Measurements from ENCODE around the gene BABAM2.
A peak's percentile ranks its signal among the peaks of the same experiment; 100 is the strongest.

The BABAM2 gene

GRCh38 chr2:28360058-28360717, 469.7 kb downstream of the BABAM2 start:
- no peak overlapping the region for H3K4me3 ChIP-seq (ENCODE audit: low read length)
- DNase-seq (ENCODE audit: low read depth) = no peak
- TF ChIP-seq CTCF (conservative IDR thresholded peaks at IDR 0.05; ENCODE audit: low read depth, low read length) = no peak

DNA sequence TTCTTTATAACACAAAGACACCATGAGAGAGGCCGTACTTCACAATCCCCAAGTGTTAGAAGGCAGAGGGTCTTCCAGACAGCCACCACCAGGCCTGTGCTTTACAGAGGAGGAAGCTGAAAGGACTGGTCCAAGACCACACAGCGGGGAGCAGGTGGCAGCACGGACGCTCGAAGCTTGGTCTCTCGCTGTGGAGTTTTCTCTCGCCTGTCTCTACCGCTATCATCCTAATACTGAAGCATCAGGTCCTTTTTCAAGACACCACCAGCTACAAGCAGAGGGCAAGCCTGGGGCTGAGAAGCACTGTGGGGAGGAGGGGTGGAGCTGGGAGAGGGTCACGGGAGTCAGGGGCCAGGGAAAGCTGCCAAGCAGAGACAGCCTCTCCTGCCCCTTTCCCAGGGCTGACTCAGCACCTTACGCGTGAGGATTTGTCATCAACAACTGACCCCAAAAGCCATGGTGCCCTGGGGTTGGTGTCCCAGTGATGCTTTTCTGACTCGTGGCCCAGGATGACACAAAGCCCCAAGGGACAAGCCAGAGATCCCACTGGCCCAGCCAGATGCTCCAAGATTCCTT, 470.3 kb downstream of the BABAM2 start:
- no peak overlapping the region for H3K4me3 ChIP-seq (ENCODE audit: low read length)
- peak; percentile 72 for DNase-seq (ENCODE audit: low read depth)
- TF ChIP-seq CTCF (conservative IDR thresholded peaks at IDR 0.05; ENCODE audit: low read depth, low read length) = no peak

- no peak for TF ChIP-seq CTCF (conservative IDR thresholded peaks at IDR 0.05; ENCODE audit: low read depth, low read length)
- no peak overlapping the region for H3K4me3 ChIP-seq (ENCODE audit: low read length)
- DNase-seq (ENCODE audit: low read depth) = no peak
Measured at GRCh38 chr2:28361991-28362710, 471.6 kb downstream of the BABAM2 start.

DNA sequence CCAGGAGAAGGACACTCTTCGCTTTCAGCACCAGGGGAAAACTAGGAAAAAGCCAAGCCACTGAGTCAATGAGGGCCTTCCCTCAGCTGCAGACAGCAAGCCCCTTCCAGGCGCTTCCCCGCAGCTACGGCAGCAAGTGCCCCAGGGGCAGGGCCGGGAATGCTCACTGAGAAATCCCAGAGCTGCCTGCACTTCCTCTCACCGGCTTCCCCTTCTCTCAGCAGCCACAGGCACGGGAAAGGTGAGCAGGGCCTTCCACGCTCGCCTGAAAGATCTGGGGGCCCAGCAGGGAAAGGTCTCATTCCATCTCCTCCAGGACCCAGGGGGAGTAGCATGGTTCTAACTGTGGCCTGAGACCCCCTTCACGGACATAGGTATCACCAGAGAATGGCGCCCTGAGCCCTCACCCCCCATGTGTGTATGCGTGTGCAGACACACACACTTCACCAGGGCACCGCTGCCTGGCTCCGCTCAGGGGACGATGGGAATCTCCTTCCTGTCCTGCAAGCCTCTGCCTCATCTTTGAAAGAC, 472.5 kb downstream of the BABAM2 start:
- H3K4me3 ChIP-seq (ENCODE audit: low read length) = no peak overlapping the region
- TF ChIP-seq CTCF (conservative IDR thresholded peaks at IDR 0.05; ENCODE audit: low read depth, low read length) = no peak
- DNase-seq (ENCODE audit: low read depth) = no peak

- no peak for DNase-seq (ENCODE audit: low read depth)
- no peak overlapping the region for H3K4me3 ChIP-seq (ENCODE audit: low read length)
- no peak for TF ChIP-seq CTCF (conservative IDR thresholded peaks at IDR 0.05; ENCODE audit: low read depth, low read length)
Measured at GRCh38 chr2:28363686-28364280, 473.3 kb downstream of the BABAM2 start.

- no peak for DNase-seq (ENCODE audit: low read depth)
Measured at GRCh38 chr2:28364610-28365009, 474.1 kb downstream of the BABAM2 start.

More at GRCh38 chr2:28364610-28365009, 474.1 kb downstream of the BABAM2 start:
- H3K4me3 ChIP-seq (ENCODE audit: low read length) = no peak overlapping the region
- TF ChIP-seq CTCF (conservative IDR thresholded peaks at IDR 0.05; ENCODE audit: low read depth, low read length) = no peak
